Measurements from ENCODE around the gene SPATA2. TPM values are rescaled to one million over a fixed set of nuclear protein-coding genes. Genes with fewer than 3 reads are reported as not detected.

The SPATA2 gene
- total RNA-seq, 1 experiment from 2014 or later = 6.6 TPM

DNA sequence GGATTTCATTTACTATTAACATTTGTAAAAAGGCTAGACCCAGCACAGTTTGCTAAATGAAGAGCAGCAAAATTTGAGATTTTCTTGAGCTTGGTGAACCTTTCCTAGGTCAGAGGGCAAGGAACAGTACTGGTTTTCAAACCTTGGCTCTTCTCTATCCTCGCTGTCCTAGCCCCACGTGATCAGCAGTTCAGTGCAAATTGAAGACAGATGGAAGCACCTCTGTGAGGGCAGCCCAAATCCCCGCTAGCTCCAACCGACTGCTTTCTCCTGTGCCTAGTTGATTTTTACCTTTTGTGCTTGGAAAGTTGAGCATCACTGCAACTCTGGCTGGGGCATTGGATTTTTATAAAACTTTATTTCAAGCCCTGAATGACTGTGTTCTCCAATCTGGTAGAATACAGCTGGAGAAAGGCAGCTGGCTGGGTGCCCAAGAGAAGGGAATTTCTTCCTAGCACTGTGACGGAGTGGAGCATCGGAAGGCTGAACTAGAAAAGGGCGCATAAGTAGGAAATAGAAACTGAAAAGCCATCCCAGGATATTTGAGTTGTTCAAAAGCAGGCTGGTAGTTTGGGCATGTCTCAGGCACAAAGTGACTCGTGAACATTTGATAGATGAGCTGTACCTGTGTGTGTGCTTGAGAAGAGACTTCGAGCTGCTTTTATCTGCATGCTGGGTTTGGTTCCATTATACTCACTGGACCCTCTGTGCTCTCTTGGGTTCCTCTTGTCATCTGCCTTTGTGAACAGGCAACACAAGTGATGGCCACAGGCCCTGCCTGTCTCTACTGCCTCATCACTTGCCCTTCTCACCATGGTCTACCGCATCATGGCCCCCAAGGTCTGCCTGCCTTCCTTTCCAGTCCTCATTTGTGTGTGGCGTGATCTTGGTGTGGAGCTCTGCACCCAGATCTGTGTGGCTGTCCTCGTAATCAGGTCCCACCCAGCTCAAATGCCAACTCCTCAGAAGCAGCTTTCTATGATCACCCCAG is 23.1 kb upstream of the SPATA2 start:
- no peak for DNase-seq (ENCODE audit: low read depth, low spot score)
- no peak for TF ChIP-seq SIN3A (IDR thresholded peaks at IDR 0.05; ENCODE audit: low read depth)
- no peak for TF ChIP-seq SP1 (IDR thresholded peaks at IDR 0.05; ENCODE audit: low read depth)
- no peak for TF ChIP-seq SRF (IDR thresholded peaks at IDR 0.05; ENCODE audit: low read depth)
- no peak for TF ChIP-seq EZH2 (IDR thresholded peaks at IDR 0.05)
- TF ChIP-seq, protein P1, sequence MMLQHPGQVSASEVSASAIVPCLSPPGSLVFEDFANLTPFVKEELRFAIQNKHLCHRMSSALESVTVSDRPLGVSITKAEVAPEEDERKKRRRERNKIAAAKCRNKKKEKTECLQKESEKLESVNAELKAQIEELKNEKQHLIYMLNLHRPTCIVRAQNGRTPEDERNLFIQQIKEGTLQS (IDR thresholded peaks at IDR 0.05) = no peak
- no peak for TF ChIP-seq ZFX (IDR thresholded peaks at IDR 0.05)
- no peak for TF ChIP-seq POLR2AphosphoS5 (IDR thresholded peaks at IDR 0.05; ENCODE audit: low read depth, low read length)
- no peak for TF ChIP-seq EGR1 (IDR thresholded peaks at IDR 0.05; ENCODE audit: low read depth)
- TF ChIP-seq ELF1 (IDR thresholded peaks at IDR 0.05; ENCODE audit: borderline replicate concordance, low read depth) = no peak
- TF ChIP-seq YY1 (IDR thresholded peaks at IDR 0.05; ENCODE audit: extremely low read depth, insufficient replicate concordance, low read depth, low read length) = no peak
- TF ChIP-seq RAD21 (IDR thresholded peaks at IDR 0.05; ENCODE audit: low read depth) = no peak
- no peak for TF ChIP-seq JUND (IDR thresholded peaks at IDR 0.05)
- no peak for TF ChIP-seq FOSL1 (IDR thresholded peaks at IDR 0.05; ENCODE audit: low read depth)
- Histone ChIP-seq H3K4me1 (ENCODE audit: control insufficient read depth in 1 of 2, insufficient read depth in 2 of 2, low read length in 2 of 2) (peaks cover 18 to 27% of the 10 kb centered on the region in 2 experiments), H4K20me1 (ENCODE audit: insufficient read depth) (no peaks in the 10 kb centered on the region), H2AFZ (ENCODE audit: low read depth, low read length, poor library complexity, severe bottlenecking) (no peak overlapping the region), H3K4me3 (replicated peaks in 1 of 2; ENCODE audit: low read depth in 1 of 2, low read length in 2 of 2) (no peak overlapping the region; a peak in 2 of 4 replicates), H3K36me3 (ENCODE audit: control insufficient read depth in 1 of 2, insufficient read depth in 2 of 2, low read length in 2 of 2) (peaks cover 17 to 19% of the 10 kb centered on the region in 2 experiments), H3K4me2 (ENCODE audit: low read length) (peak overlapping the region; percentile 75), H3K9me2 (ENCODE audit: insufficient read depth) (no peaks in the 10 kb centered on the region), H3K27me3 (ENCODE audit: insufficient read depth, low read length) (no peaks in the 10 kb centered on the region), H3K79me2 (ENCODE audit: insufficient read depth, low read length) (peaks cover 71% of the 10 kb centered on the region), H3K9ac (ENCODE audit: low read length) (peak overlapping the region; percentile 97; the same call in 1 of the 2 replicates), H3K27ac (ENCODE audit: low read depth, low read length) (no peak overlapping the region), H3K9me3 (ENCODE audit: control insufficient read depth in 1 of 2, insufficient read depth in 1 of 2, low read depth in 1 of 2, low read length in 2 of 2) (no peaks in the 10 kb centered on the region)
- ChIA-PET RAD21 (ENCODE audit: low non-redundant PET in 1 of 2, low total read pairs in 2 of 2, uncharacterized antibody in 2 of 2, unreplicated experiment in 2 of 2) (no interaction called here), CTCF (interaction anchor here (0.9 to 2.4 kb wide), 3 partner anchors 19 to 133 kb away, joined by 3 to 6 read pairs (median 4); no protein-coding TSS in a partner anchor), POLR2A (no interaction called here)
- no TSS peak for BruUV-seq (replicated peaks)
- no peak for ATAC-seq
- intact Hi-C loops (cut with micrococcal nuclease) = no loop called here
